Smooth muscle cell (in vitro differentiated cells): ENCODE results near the gene STBD1. TPM values are rescaled to one million over a fixed set of nuclear protein-coding genes. Genes with fewer than 3 reads are reported as not detected.

Experiments used
- DNase-seq: peaks from one replicate; lab custom pipeline; 2025; ENCODE audit not compliant: unreplicated experiment; lab: John Stamatoyannopoulos, UW
- H2AFZ ChIP-seq: fragments of 200-600 bp; sonication (generic); 2 replicates; pipeline ENCODE4 v1.6.0; 2016; ENCODE audit warnings: antibody characterized with exemption, low read depth, mild to moderate bottlenecking
- H3F3A ChIP-seq: fragments of 200-600 bp; sonication (generic); 2 replicates; pipeline ENCODE4 v1.6.0; 2017; ENCODE audit warnings: antibody characterized with exemption, low read depth
- H3K27ac ChIP-seq: fragments of 200-600 bp; sonication (generic); 2 replicates; pipeline ENCODE4 v1.5.1; 2016; ENCODE audit warnings: low read depth, mild to moderate bottlenecking
- H3K27me3 ChIP-seq: fragments of 200-600 bp; sonication (generic); 2 replicates; pipeline ENCODE4 v1.6.1; 2016; ENCODE audit warnings: low read depth, mild to moderate bottlenecking
- H3K36me3 ChIP-seq: fragments of 200-600 bp; sonication (generic); 2 replicates; pipeline ENCODE4 v1.5.1; 2016; ENCODE audit warnings: low read depth
- H3K4me1 ChIP-seq: fragments of 200-600 bp; sonication (generic); 2 replicates; pipeline ENCODE4 v1.5.1; 2016; ENCODE audit warnings: low read depth
- H3K4me2 ChIP-seq: fragments of 200-600 bp; sonication (generic); 2 replicates; pipeline ENCODE4 v1.6.0; 2016; ENCODE audit warnings: mild to moderate bottlenecking
- H3K4me3 ChIP-seq: fragments of 200-600 bp; sonication (generic); 2 replicates; pipeline ENCODE4 v1.5.1; 2016; ENCODE audit warnings: mild to moderate bottlenecking
- H3K79me2 ChIP-seq: fragments of 200-600 bp; sonication (generic); 2 replicates; pipeline ENCODE4 v1.6.0; 2016; ENCODE audit warnings: low read depth, mild to moderate bottlenecking
- H3K9ac ChIP-seq: fragments of 200-600 bp; sonication (generic); 2 replicates; pipeline ENCODE4 v1.6.0; 2016; ENCODE audit warnings: low read depth
- H3K9me3 ChIP-seq: fragments of 200-600 bp; sonication (generic); replicated peaks from 2 replicates; pipeline ENCODE4 v1.5.1; 2016; ENCODE audit warnings: low read depth
- H4K20me1 ChIP-seq: fragments of 200-600 bp; sonication (generic); 2 replicates; pipeline ENCODE4 v1.6.0; 2016; ENCODE audit warnings: low read depth
- WGBS: methylation state at CpG from one replicate; pipeline ENCODE4 v1.1.7; 2016; ENCODE audit warnings: low lambda C conversion rate; 5-methylcytosine and 5-hydroxymethylcytosine counted together
- polyA plus RNA-seq: library from polyadenylated mRNA; unstranded; fragments of >200 nt; fragmentation: Nextera tagmentation; extraction: Ambion mirVana; gene quantifications from 2 replicates; pipeline ENCODE4 v1.2.1, GENCODE V29; 2016
- total RNA-seq: library from RNA; depleted of rRNA; stranded (reverse); fragments of >200 nt; gene quantifications from 2 replicates; pipeline ENCODE4 v1.2.3, GENCODE V29; 2014
- TF ChIP-seq, protein P1 (sequence below): fragments of 200-600 bp; sonication (generic); IDR thresholded peaks from 2 replicates; pipeline ENCODE4 v1.5.1; 2017; ENCODE audit warnings: borderline replicate concordance, mild to moderate bottlenecking, antibody characterized with exemption; ENCODE audit not compliant: insufficient read depth, poor library complexity, severe bottlenecking

Gene STBD1
- 7.5 and 15.9 TPM in 2 replicates for total RNA-seq
- 14.3 and 17.2 TPM in 2 replicates for polyA plus RNA-seq

DNA sequence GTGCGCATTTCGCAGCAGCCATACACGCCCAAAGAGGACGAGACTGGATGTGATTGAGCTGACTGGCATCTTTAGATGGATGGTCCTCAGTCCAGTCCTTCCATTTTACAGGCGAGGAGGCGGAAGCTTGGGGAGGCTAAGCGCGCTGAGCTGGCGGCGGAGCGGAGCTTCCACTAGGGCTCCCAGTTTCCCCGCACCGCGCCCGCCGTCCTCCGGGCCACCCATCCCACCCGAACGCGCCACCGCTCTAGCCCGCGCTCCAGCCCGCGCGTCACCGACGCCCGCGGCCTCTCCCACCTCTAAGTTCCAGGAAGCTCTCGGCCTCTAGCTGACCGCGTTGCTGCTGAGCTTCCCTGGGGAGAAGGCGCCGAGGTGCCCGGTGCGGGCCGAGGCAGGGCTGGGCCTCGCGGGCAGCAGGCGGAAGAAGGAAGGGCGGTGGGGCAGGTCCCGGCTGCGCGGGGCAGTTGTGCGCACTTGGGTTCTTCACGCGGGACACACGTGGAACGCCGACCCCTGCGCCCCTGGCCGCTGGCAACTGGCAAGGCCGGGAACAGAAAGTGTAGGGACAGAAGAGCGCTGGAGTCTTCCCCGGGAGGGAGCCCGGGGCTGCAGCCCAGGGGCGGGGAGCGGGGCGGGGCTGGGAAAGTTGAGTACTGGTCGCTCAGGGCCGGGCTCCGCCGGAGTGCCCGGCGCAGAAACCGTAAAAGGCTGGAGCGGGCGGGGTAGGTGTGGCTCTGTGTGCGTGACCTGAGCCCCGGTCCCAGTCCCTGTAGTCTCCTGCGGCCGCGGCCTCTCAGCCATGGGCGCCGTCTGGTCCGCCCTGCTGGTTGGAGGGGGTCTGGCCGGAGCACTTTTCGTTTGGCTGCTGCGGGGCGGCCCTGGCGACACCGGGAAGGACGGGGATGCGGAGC lies at the start of gene STBD1:
Gene STBD1, plus strand, starts transcription at position 763 of the 911 bp plus-strand sequence. Its CDS starts 37 bp downstream, at position 800.
- TF ChIP-seq, protein P1, sequence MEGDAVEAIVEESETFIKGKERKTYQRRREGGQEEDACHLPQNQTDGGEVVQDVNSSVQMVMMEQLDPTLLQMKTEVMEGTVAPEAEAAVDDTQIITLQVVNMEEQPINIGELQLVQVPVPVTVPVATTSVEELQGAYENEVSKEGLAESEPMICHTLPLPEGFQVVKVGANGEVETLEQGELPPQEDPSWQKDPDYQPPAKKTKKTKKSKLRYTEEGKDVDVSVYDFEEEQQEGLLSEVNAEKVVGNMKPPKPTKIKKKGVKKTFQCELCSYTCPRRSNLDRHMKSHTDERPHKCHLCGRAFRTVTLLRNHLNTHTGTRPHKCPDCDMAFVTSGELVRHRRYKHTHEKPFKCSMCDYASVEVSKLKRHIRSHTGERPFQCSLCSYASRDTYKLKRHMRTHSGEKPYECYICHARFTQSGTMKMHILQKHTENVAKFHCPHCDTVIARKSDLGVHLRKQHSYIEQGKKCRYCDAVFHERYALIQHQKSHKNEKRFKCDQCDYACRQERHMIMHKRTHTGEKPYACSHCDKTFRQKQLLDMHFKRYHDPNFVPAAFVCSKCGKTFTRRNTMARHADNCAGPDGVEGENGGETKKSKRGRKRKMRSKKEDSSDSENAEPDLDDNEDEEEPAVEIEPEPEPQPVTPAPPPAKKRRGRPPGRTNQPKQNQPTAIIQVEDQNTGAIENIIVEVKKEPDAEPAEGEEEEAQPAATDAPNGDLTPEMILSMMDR, result no peak
- Histone ChIP-seq H3K27ac (peak within 1 kb of the TSS; percentile 58), H4K20me1 (peaks cover 33% of the 10 kb centered on the region), H3F3A (peaks cover 12% of the 10 kb centered on the region), H3K4me1 (peaks cover 5% of the 10 kb centered on the region), H3K4me3 (peak within 1 kb of the TSS; percentile 67), H3K9ac (peak within 1 kb of the TSS; percentile 59), H3K36me3 (no peaks in the 10 kb centered on the region), H3K4me2 (peak within 1 kb of the TSS; percentile 87), H3K9me3 (no peaks in the 10 kb centered on the region), H2AFZ (peak within 1 kb of the TSS; percentile 88), H3K79me2 (peaks cover 42% of the 10 kb centered on the region), H3K27me3 (no peaks in the 10 kb centered on the region)
- DNase-seq, result peak; percentile 84
- 2% methylated on average over 76 of the region's 85 CpGs for WGBS

DNA sequence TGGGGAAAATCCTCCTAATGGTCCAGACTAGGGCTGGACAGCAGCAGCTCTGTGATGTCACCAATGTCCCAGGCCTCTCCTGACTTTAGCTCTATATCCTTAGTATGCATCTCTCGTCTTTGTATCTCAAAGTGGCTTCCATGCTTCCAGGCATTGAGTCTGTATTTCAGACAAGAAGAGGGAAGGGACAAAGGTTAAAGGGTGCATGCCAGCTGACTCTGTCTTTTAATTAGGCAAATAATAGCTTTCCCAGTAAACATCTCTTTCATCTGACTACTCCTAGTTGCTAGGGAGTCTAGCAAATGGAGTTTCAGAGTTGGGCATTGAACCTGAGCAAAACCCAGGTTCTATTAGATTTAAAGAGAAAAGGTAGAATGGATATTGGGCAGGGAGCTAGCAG lies 49.6 kb upstream of the STBD1 start:
- Histone ChIP-seq H3K4me3 (no peak overlapping the region), H3K4me1 (peaks cover 3% of the 10 kb centered on the region), H3F3A (no peaks in the 10 kb centered on the region), H3K9me3 (no peaks in the 10 kb centered on the region), H2AFZ (no peak overlapping the region), H4K20me1 (no peaks in the 10 kb centered on the region), H3K79me2 (no peaks in the 10 kb centered on the region), H3K36me3 (no peaks in the 10 kb centered on the region), H3K27me3 (peaks cover 10% of the 10 kb centered on the region), H3K9ac (no peak overlapping the region), H3K4me2 (no peak overlapping the region), H3K27ac (no peak overlapping the region)
- WGBS, result 75% methylated on average over 1 of the region's 1 CpG
- TF ChIP-seq, protein P1, result no peak
- no peak for DNase-seq

DNA sequence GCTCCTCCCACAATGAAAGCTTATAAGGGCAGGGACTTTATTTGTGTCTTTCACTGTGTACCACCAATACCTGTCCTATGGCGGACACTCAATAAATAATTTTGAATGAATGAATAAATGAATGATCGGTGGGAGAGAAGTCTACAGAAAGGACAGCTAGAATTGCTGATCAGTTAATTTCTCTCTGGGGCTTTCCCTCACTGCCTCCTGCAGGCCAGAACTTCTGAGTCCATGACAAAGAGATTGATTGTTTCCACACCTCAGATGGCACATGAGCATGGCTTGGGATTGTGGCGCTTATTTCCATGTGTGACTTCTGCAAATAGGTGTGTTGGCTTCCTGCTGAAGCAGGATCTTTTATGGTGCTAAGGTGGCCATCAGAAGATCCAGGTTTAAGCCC lies 48.7 kb upstream of the STBD1 start:
- H3K27me3 ChIP-seq, result peaks cover 10% of the 10 kb centered on the region
- H3K79me2 ChIP-seq, result no peaks in the 10 kb centered on the region
- H3K9ac ChIP-seq, result no peak overlapping the region
- no peaks in the 10 kb centered on the region for H3K36me3 ChIP-seq
- H2AFZ ChIP-seq, result no peak overlapping the region
- H3K4me3 ChIP-seq, result no peak overlapping the region
- H3K4me2 ChIP-seq, result no peak overlapping the region
- no peaks in the 10 kb centered on the region for H3K4me1 ChIP-seq
- TF ChIP-seq, protein P1, result no peak
- 96% methylated on average over 3 of the region's 3 CpGs for WGBS
- no peak overlapping the region for H3K27ac ChIP-seq
- no peaks in the 10 kb centered on the region for H4K20me1 ChIP-seq
- no peaks in the 10 kb centered on the region for H3F3A ChIP-seq
- H3K9me3 ChIP-seq, result no peaks in the 10 kb centered on the region
- DNase-seq, result no peak

DNA sequence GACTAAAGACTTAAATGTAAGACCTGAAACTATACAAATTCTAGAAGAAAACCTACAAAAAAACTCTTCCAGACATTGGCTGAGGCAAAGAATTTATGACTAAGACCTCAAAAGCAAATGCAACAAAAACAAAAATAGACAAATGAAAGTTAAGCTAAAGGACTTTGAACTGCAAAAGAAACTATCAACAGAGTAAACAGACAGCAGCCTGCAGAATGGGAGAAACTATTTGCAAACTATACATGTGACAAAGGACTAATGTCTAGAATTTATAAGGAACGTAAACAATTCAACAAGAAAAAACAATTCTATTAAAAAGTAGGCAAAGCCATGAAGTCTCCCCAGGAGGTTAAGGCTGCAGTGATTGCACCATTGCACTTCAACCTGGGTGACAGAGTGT lies 46.0 kb upstream of the STBD1 start:
- no peaks in the 10 kb centered on the region for H3K9me3 ChIP-seq
- no peaks in the 10 kb centered on the region for H3K36me3 ChIP-seq
- no peak overlapping the region for H3K27ac ChIP-seq
- no peaks in the 10 kb centered on the region for H3K79me2 ChIP-seq
- H3K4me3 ChIP-seq, result no peak overlapping the region
- no peaks in the 10 kb centered on the region for H4K20me1 ChIP-seq
- H3K4me1 ChIP-seq, result no peaks in the 10 kb centered on the region
- H3K4me2 ChIP-seq, result no peak overlapping the region
- no peaks in the 10 kb centered on the region for H3K27me3 ChIP-seq
- WGBS, result 67% methylated on average over 1 of the region's 1 CpG
- H3K9ac ChIP-seq, result no peak overlapping the region
- no peak overlapping the region for H2AFZ ChIP-seq
- TF ChIP-seq, protein P1, result no peak
- DNase-seq, result no peak
- no peaks in the 10 kb centered on the region for H3F3A ChIP-seq
